ENCODE data around the gene MAP4K1.
"Not testable (repeated sequence)": the region's sequence is repeated elsewhere in the genome, so short reads cannot be mapped to it uniquely, and the experiment has no call there.

The MAP4K1 gene

GRCh38 chr19:38561053-38561606 lies 56.6 kb downstream of the MAP4K1 start:
- H2BK15ac ChIP-seq (ENCODE audit: low read depth, poor library complexity, severe bottlenecking), result no peak overlapping the region
- H3K4ac ChIP-seq (ENCODE audit: low read depth in 1 of 2, low read length in 2 of 2), result no peak overlapping the region
- no peak overlapping the region for H4K8ac ChIP-seq (ENCODE audit: low read length)
- H3K9me3 ChIP-seq (ENCODE audit: control insufficient read depth, low read length), result no peaks in the 10 kb centered on the region
- WGBS, result 94% methylated on average over 42 of the region's 42 CpGs
- DNase-seq, result no peak
- H3K23ac ChIP-seq (ENCODE audit: low read length in 2 of 2), result no peak overlapping the region
- H3K18ac ChIP-seq (ENCODE audit: low read depth in 1 of 2, low read length in 2 of 2), result no peak overlapping the region
- no peak overlapping the region for H3K4me2 ChIP-seq (ENCODE audit: low read length, poor library complexity, severe bottlenecking)
- H3K27ac ChIP-seq (ENCODE audit: low read length, poor library complexity, severe bottlenecking), result no peak overlapping the region
- H4K91ac ChIP-seq (ENCODE audit: low read length), result no peak overlapping the region
- H2BK12ac ChIP-seq (ENCODE audit: low read length in 2 of 2), result no peak overlapping the region
- H2AK5ac ChIP-seq (ENCODE audit: low read length, severe bottlenecking), result no peak overlapping the region
- H2BK120ac ChIP-seq (ENCODE audit: low read depth, low read length), result no peak overlapping the region
- H3K36me3 ChIP-seq (ENCODE audit: control insufficient read depth in 1 of 2, insufficient read depth in 2 of 2, low read depth in 1 of 2, low read length in 2 of 2), result no peaks in the 10 kb centered on the region
- peaks cover 5% of the 10 kb centered on the region for H3K4me1 ChIP-seq (ENCODE audit: control insufficient read depth, insufficient read depth, low read depth, low read length)
- H3K14ac ChIP-seq (ENCODE audit: low read length in 2 of 2), result no peak overlapping the region
- peaks cover 0 to 43% of the 10 kb centered on the region in 2 experiments for H3K27me3 ChIP-seq (ENCODE audit: control insufficient read depth in 1 of 2, insufficient read depth in 1 of 2, low read length in 2 of 2)
- H2BK5ac ChIP-seq (ENCODE audit: low read depth, low read length, poor library complexity, severe bottlenecking), result no peak overlapping the region
- H3K9ac ChIP-seq (ENCODE audit: low read length), result no peak overlapping the region
- no peak overlapping the region for H3K4me3 ChIP-seq (ENCODE audit: insufficient read depth in 1 of 2, low read depth in 1 of 2, low read length in 2 of 2)
- no peak overlapping the region for H2AFZ ChIP-seq (ENCODE audit: low read depth, low read length)
- H3K79me1 ChIP-seq (replicated peaks; ENCODE audit: low read length, poor library complexity, severe bottlenecking), result no peaks in the 10 kb centered on the region

- H3K36me3 ChIP-seq (ENCODE audit: control insufficient read depth in 1 of 2, insufficient read depth in 2 of 2, low read depth in 1 of 2, low read length in 2 of 2), result no peaks in the 10 kb centered on the region
- H3K9me3 ChIP-seq (ENCODE audit: control insufficient read depth, low read length), result no peaks in the 10 kb centered on the region
- H2BK5ac ChIP-seq (ENCODE audit: low read depth, low read length, poor library complexity, severe bottlenecking), result no peak overlapping the region
- H3K14ac ChIP-seq (ENCODE audit: low read length in 2 of 2), result no peak overlapping the region
- no peak overlapping the region for H3K23ac ChIP-seq (ENCODE audit: low read length in 2 of 2)
- H2BK12ac ChIP-seq (ENCODE audit: low read length in 2 of 2), result no peak overlapping the region
- no peaks in the 10 kb centered on the region for H3K79me1 ChIP-seq (replicated peaks; ENCODE audit: low read length, poor library complexity, severe bottlenecking)
- no peak overlapping the region for H2AFZ ChIP-seq (ENCODE audit: low read depth, low read length)
- no peak overlapping the region for H3K4me3 ChIP-seq (ENCODE audit: insufficient read depth in 1 of 2, low read depth in 1 of 2, low read length in 2 of 2)
- 83% methylated on average over 13 of the region's 13 CpGs for WGBS
- H2BK15ac ChIP-seq (ENCODE audit: low read depth, poor library complexity, severe bottlenecking), result no peak overlapping the region
- H2BK120ac ChIP-seq (ENCODE audit: low read depth, low read length), result no peak overlapping the region
- no peak overlapping the region for H3K18ac ChIP-seq (ENCODE audit: low read depth in 1 of 2, low read length in 2 of 2)
- H3K9ac ChIP-seq (ENCODE audit: low read length), result no peak overlapping the region
- H4K8ac ChIP-seq (ENCODE audit: low read length), result no peak overlapping the region
- no peak overlapping the region for H3K4me2 ChIP-seq (ENCODE audit: low read length, poor library complexity, severe bottlenecking)
- DNase-seq, result no peak
- no peak overlapping the region for H3K4ac ChIP-seq (ENCODE audit: low read depth in 1 of 2, low read length in 2 of 2)
- no peak overlapping the region for H4K91ac ChIP-seq (ENCODE audit: low read length)
- H3K27me3 ChIP-seq (ENCODE audit: control insufficient read depth in 1 of 2, insufficient read depth in 1 of 2, low read length in 2 of 2), result peaks cover 0 to 38% of the 10 kb centered on the region in 2 experiments
- peaks cover 3% of the 10 kb centered on the region for H3K4me1 ChIP-seq (ENCODE audit: control insufficient read depth, insufficient read depth, low read depth, low read length)
- H3K27ac ChIP-seq (ENCODE audit: low read length, poor library complexity, severe bottlenecking), result no peak overlapping the region
- no peak overlapping the region for H2AK5ac ChIP-seq (ENCODE audit: low read length, severe bottlenecking)
Observed at GRCh38 chr19:38559428-38560401, 58.0 kb downstream of the MAP4K1 start.

GRCh38 chr19:38558933-38559332 lies 58.8 kb downstream of the MAP4K1 start:
- 93% methylated on average over 6 of the region's 7 CpGs for WGBS
- not testable (repeated sequence) for H2BK12ac ChIP-seq (ENCODE audit: low read length in 2 of 2); H3K9me3 ChIP-seq (ENCODE audit: control insufficient read depth, low read length)

GRCh38 chr19:38557205-38557799 lies 60.5 kb downstream of the MAP4K1 start:
- Histone ChIP-seq H3K23ac (ENCODE audit: low read length in 2 of 2) (no peak overlapping the region), H3K79me1 (replicated peaks; ENCODE audit: low read length, poor library complexity, severe bottlenecking) (no peaks in the 10 kb centered on the region), H2AK5ac (ENCODE audit: low read length, severe bottlenecking) (no peak overlapping the region), H3K9me3 (ENCODE audit: control insufficient read depth, low read length) (no peaks in the 10 kb centered on the region), H3K27me3 (ENCODE audit: control insufficient read depth in 1 of 2, insufficient read depth in 1 of 2, low read length in 2 of 2) (peaks cover 0 to 14% of the 10 kb centered on the region in 2 experiments), H4K8ac (ENCODE audit: low read length) (no peak overlapping the region), H2BK15ac (ENCODE audit: low read depth, poor library complexity, severe bottlenecking) (no peak overlapping the region), H3K18ac (ENCODE audit: low read depth in 1 of 2, low read length in 2 of 2) (no peak overlapping the region), H2BK12ac (ENCODE audit: low read length in 2 of 2) (no peak overlapping the region), H3K4me2 (ENCODE audit: low read length, poor library complexity, severe bottlenecking) (no peak overlapping the region), H2AFZ (ENCODE audit: low read depth, low read length) (no peak overlapping the region), H3K4ac (ENCODE audit: low read depth in 1 of 2, low read length in 2 of 2) (no peak overlapping the region), H3K27ac (ENCODE audit: low read length, poor library complexity, severe bottlenecking) (no peak overlapping the region), H3K4me1 (ENCODE audit: control insufficient read depth, insufficient read depth, low read depth, low read length) (peaks cover 3% of the 10 kb centered on the region), H4K91ac (ENCODE audit: low read length) (no peak overlapping the region), H3K4me3 (ENCODE audit: insufficient read depth in 1 of 2, low read depth in 1 of 2, low read length in 2 of 2) (no peak overlapping the region), H3K36me3 (ENCODE audit: control insufficient read depth in 1 of 2, insufficient read depth in 2 of 2, low read depth in 1 of 2, low read length in 2 of 2) (no peaks in the 10 kb centered on the region), H3K9ac (ENCODE audit: low read length) (no peak overlapping the region), H2BK5ac (ENCODE audit: low read depth, low read length, poor library complexity, severe bottlenecking) (no peak overlapping the region), H2BK120ac (ENCODE audit: low read depth, low read length) (no peak overlapping the region), H3K14ac (ENCODE audit: low read length in 2 of 2) (no peak overlapping the region)
- WGBS, result 81% methylated on average over 9 of the region's 12 CpGs
- no peak for DNase-seq

More at GRCh38 chr19:38558933-38559332, 58.8 kb downstream of the MAP4K1 start:
- not testable (repeated sequence) for H3K14ac ChIP-seq (ENCODE audit: low read length in 2 of 2); H2AK5ac ChIP-seq (ENCODE audit: low read length, severe bottlenecking); H3K79me1 ChIP-seq (replicated peaks; ENCODE audit: low read length, poor library complexity, severe bottlenecking); H3K9ac ChIP-seq (ENCODE audit: low read length); H3K23ac ChIP-seq (ENCODE audit: low read length in 2 of 2); H2AFZ ChIP-seq (ENCODE audit: low read depth, low read length); H3K4me1 ChIP-seq (ENCODE audit: control insufficient read depth, insufficient read depth, low read depth, low read length); H3K4ac ChIP-seq (ENCODE audit: low read depth in 1 of 2, low read length in 2 of 2); H3K18ac ChIP-seq (ENCODE audit: low read depth in 1 of 2, low read length in 2 of 2); H3K36me3 ChIP-seq (ENCODE audit: control insufficient read depth in 1 of 2, insufficient read depth in 2 of 2, low read depth in 1 of 2, low read length in 2 of 2); DNase-seq; H2BK5ac ChIP-seq (ENCODE audit: low read depth, low read length, poor library complexity, severe bottlenecking); H4K91ac ChIP-seq (ENCODE audit: low read length); H3K4me3 ChIP-seq (ENCODE audit: insufficient read depth in 1 of 2, low read depth in 1 of 2, low read length in 2 of 2); H3K4me2 ChIP-seq (ENCODE audit: low read length, poor library complexity, severe bottlenecking); H2BK120ac ChIP-seq (ENCODE audit: low read depth, low read length); H2BK15ac ChIP-seq (ENCODE audit: low read depth, poor library complexity, severe bottlenecking); H3K27ac ChIP-seq (ENCODE audit: low read length, poor library complexity, severe bottlenecking); H4K8ac ChIP-seq (ENCODE audit: low read length)
- H3K27me3 ChIP-seq (ENCODE audit: control insufficient read depth in 1 of 2, insufficient read depth in 1 of 2, low read length in 2 of 2), result peaks cover 0 to 30% of the 10 kb centered on the region in 2 experiments

Measured in mesenchymal stem cell (in vitro differentiated cells and primary cell).